GM18505 (cell line): ENCODE results near the gene DCP2.
A peak's percentile ranks its signal among the peaks of the same experiment; 100 is the strongest.

ENCODE experiments used
- ATAC-seq: cut with Tn5 transposase; IDR thresholded peaks from one replicate; pipeline ENCODE4 v1.9.1; 2021; ENCODE audit not compliant: unreplicated experiment
- POLR2A ChIP-seq: IDR thresholded peaks from 4 replicates; pipeline ENCODE4 v1.6.1; 2011; ENCODE audit warnings: borderline replicate concordance; ENCODE audit not compliant: insufficient read depth, insufficient read length; ENCODE audit errors: extremely low read depth

The DCP2 gene

GRCh38 chr5:113053511-113053995 lies 77.0 kb downstream of the DCP2 start:
- no peak for TF ChIP-seq POLR2A
- ATAC-seq, result no peak

GRCh38 chr5:113054899-113055298 lies 78.3 kb downstream of the DCP2 start:
- TF ChIP-seq POLR2A, result no peak
- ATAC-seq, result no peak

GRCh38 chr5:113056988-113057387 lies 80.4 kb downstream of the DCP2 start:
- no peak for ATAC-seq
- TF ChIP-seq POLR2A, result no peak

- TF ChIP-seq POLR2A, result no peak
- ATAC-seq, result no peak
These were observed 81.0 kb downstream of the DCP2 start for GRCh38 chr5:113057557-113057984.

- TF ChIP-seq POLR2A, result no peak
- ATAC-seq, result no peak
These were observed 81.7 kb downstream of the DCP2 start for GRCh38 chr5:113058269-113058668.

GRCh38 chr5:113058706-113059226 lies 82.2 kb downstream of the DCP2 start:
- no peak for TF ChIP-seq POLR2A
- ATAC-seq, result no peak

- no peak for ATAC-seq
- no peak for TF ChIP-seq POLR2A
These were observed 82.8 kb downstream of the DCP2 start for GRCh38 chr5:113059232-113060040.

GRCh38 chr5:113060408-113061025 lies 83.9 kb downstream of the DCP2 start:
- no peak for TF ChIP-seq POLR2A
- ATAC-seq, result no peak

- peak; percentile 60 for ATAC-seq
- no peak for TF ChIP-seq POLR2A
These were observed 85.5 kb downstream of the DCP2 start for GRCh38 chr5:113061846-113062780.

- ATAC-seq, result peak; percentile 11
These were observed 86.4 kb downstream of the DCP2 start for GRCh38 chr5:113062869-113063508.

GRCh38 chr5:113063927-113064326 lies 87.3 kb downstream of the DCP2 start:
- no peak for ATAC-seq
- no peak for TF ChIP-seq POLR2A

More at GRCh38 chr5:113062869-113063508, 86.4 kb downstream of the DCP2 start:
- TF ChIP-seq POLR2A, result no peak

GRCh38 chr5:113064806-113065205 lies 88.2 kb downstream of the DCP2 start:
- no peak for TF ChIP-seq POLR2A
- no peak for ATAC-seq
